RWPE1 (cell line): ENCODE measurements around the gene AGBL1.

Experiments
- CTCF ChIA-PET: fragments of 350-600 bp; sonication (Branson Sonifier 250); formaldehyde crosslinking; extraction: SDS; loops from one replicate; lab custom pipeline; 2021; lab: Yijun Ruan, JAX
- POLR2A ChIA-PET: fragments of 400-600 bp; formaldehyde crosslinking; extraction: SDS; loops from one replicate; lab custom pipeline; 2020; ENCODE audit warnings: antibody characterized with exemption; ENCODE audit not compliant: low non-redundant PET; lab: Yijun Ruan, JAX
- DNase-seq: peaks from one replicate; pipeline ENCODE4 v3.0.0; 2012; ENCODE audit warnings: low spot score
- H3K27ac ChIP-seq: fragments of 450-650 bp; 2 replicates; pipeline ENCODE4 v1.5.1; 2017
- TF ChIP-seq, protein P1 (sequence below): fragments of 450-650 bp; conservative IDR thresholded peaks from 2 replicates; pipeline ENCODE4 v1.5.1; 2017; ENCODE audit warnings: low read depth, mild to moderate bottlenecking

Gene AGBL1

DNA sequence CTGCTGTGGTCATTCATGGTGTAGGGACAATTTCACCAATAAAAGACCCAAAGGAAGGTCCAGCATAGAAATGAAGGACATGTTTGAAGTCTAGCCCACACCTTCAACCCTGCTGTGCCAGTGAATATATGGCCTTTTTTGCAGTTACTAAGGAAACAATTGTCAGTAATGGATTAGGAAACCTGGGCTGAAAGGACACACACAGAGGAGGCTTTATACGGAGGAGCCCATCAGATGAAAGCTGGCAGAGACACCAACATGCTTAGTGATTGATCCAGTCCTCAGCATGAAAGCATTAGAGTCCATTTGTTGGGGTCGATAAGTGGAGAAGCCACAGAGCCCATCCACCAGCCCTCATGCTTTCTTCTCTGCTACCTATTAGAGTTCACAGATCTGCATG, 584.3 kb downstream of the AGBL1 start:
- ChIA-PET CTCF (interaction anchor here (0.7 kb wide), 1 partner anchor 292 kb away, joined by 3 read pairs; no protein-coding TSS in a partner anchor), POLR2A (no interaction called here)
- H3K27ac ChIP-seq = no peak overlapping the region
- no peak for DNase-seq
- TF ChIP-seq, protein P1, sequence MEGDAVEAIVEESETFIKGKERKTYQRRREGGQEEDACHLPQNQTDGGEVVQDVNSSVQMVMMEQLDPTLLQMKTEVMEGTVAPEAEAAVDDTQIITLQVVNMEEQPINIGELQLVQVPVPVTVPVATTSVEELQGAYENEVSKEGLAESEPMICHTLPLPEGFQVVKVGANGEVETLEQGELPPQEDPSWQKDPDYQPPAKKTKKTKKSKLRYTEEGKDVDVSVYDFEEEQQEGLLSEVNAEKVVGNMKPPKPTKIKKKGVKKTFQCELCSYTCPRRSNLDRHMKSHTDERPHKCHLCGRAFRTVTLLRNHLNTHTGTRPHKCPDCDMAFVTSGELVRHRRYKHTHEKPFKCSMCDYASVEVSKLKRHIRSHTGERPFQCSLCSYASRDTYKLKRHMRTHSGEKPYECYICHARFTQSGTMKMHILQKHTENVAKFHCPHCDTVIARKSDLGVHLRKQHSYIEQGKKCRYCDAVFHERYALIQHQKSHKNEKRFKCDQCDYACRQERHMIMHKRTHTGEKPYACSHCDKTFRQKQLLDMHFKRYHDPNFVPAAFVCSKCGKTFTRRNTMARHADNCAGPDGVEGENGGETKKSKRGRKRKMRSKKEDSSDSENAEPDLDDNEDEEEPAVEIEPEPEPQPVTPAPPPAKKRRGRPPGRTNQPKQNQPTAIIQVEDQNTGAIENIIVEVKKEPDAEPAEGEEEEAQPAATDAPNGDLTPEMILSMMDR = no peak

DNA sequence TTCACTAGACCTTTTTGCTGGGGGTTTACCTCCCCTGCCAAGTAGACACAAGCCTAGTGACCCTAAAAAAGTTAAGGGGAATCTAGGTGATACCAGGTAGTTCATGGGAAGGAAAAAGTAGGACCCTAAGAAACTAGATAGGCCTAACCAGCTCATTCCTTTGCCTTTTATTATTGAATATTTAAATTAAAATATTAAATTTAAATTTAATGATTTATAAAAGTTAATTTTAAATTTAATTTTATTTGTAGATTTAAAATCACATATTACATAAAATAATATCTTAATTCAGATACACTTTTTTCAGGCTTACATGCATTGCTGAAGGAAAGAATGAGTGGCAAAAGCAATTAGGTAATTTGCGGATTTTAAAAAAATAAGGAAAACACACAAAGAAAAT, 584.9 kb downstream of the AGBL1 start:
- ChIA-PET POLR2A (no interaction called here), CTCF (interaction anchor here (0.7 kb wide), 1 partner anchor 292 kb away, joined by 3 read pairs; no protein-coding TSS in a partner anchor)
- TF ChIP-seq, protein P1 = no peak
- no peak for DNase-seq
- no peak overlapping the region for H3K27ac ChIP-seq

DNA sequence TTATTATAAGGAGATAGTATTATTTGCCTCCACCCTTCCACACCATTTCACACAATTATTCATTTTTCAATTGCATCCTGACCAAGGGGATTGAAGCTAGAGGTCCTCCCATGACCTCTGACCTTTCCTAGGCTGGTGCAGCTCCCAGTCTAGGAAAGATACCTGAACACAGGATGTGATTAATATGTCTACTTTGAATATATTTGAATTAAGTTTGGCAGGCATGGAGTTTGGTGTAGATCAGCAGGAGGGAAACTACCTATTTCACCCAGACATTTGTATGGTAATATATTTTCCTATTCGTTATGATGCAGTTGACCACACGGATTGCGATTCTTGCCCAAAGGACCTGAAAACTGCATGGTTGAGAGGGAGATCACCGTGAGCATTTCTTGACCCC, 596.3 kb downstream of the AGBL1 start:
- ChIA-PET CTCF (no interaction called here), POLR2A (no interaction called here)
- DNase-seq = no peak
- TF ChIP-seq, protein P1 = no peak
- H3K27ac ChIP-seq = no peak overlapping the region

DNA sequence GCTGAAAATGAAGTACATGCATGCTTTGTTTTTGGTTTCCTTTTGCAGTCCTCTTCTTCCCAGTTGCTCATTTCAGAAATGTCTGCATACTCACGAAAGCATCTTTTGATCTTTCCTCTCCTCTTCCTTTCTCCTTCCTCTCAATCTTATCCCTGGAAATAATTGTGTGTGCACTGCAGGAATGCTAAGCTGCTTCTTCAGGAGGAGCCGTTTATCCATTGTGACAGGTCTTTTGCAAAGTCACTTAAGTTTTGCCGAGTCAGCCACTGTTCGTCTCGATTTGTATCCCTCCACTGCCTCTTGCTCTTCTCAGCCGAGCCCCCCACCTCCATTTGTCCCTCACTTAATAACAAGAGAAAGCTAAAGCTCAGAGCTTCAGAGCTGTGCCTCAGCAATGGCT, 597.6 kb downstream of the AGBL1 start:
- TF ChIP-seq, protein P1 = no peak
- H3K27ac ChIP-seq = no peak overlapping the region
- POLR2A ChIA-PET = no interaction called here
- CTCF ChIA-PET = no interaction called here
- DNase-seq = no peak

DNA sequence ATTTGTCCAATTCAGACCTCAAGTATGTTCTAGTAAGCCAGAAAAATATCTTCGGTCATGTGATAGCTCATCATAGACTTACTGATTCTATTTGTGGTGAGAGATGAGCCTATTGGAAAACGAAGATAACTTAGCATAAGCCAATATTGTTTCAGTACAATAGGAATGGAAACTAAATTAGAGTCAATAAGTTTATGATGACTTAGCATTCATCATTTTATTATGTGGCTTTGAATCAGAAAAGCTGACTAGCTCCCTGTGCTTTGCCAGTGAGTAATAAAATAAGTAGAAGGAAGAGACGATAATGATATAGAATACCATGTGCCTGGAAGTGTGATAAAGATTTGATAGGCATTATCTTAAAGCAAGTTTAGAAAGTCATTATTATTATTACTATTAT, 605.6 kb downstream of the AGBL1 start:
- TF ChIP-seq, protein P1 = no peak
- H3K27ac ChIP-seq = no peak overlapping the region
- no peak for DNase-seq
- POLR2A ChIA-PET = no interaction called here
- CTCF ChIA-PET = interaction anchor here (0.6 kb wide), 1 partner anchor 1542 kb away, joined by 3 read pairs; no protein-coding TSS in a partner anchor

- no peak for DNase-seq
- no peak overlapping the region for H3K27ac ChIP-seq
- TF ChIP-seq, protein P1 = no peak
- ChIA-PET POLR2A (no interaction called here), CTCF (no interaction called here)
These were observed 609.3 kb downstream of the AGBL1 start for GRCh38 chr15:86689006-86689405.
